ENCODE data around the gene REST. TPM values are rescaled to one million over a fixed set of nuclear protein-coding genes. Genes with fewer than 3 reads are reported as not detected.
A peak's percentile ranks its signal among the peaks of the same experiment; 100 is the strongest.

REST gene, protein sequence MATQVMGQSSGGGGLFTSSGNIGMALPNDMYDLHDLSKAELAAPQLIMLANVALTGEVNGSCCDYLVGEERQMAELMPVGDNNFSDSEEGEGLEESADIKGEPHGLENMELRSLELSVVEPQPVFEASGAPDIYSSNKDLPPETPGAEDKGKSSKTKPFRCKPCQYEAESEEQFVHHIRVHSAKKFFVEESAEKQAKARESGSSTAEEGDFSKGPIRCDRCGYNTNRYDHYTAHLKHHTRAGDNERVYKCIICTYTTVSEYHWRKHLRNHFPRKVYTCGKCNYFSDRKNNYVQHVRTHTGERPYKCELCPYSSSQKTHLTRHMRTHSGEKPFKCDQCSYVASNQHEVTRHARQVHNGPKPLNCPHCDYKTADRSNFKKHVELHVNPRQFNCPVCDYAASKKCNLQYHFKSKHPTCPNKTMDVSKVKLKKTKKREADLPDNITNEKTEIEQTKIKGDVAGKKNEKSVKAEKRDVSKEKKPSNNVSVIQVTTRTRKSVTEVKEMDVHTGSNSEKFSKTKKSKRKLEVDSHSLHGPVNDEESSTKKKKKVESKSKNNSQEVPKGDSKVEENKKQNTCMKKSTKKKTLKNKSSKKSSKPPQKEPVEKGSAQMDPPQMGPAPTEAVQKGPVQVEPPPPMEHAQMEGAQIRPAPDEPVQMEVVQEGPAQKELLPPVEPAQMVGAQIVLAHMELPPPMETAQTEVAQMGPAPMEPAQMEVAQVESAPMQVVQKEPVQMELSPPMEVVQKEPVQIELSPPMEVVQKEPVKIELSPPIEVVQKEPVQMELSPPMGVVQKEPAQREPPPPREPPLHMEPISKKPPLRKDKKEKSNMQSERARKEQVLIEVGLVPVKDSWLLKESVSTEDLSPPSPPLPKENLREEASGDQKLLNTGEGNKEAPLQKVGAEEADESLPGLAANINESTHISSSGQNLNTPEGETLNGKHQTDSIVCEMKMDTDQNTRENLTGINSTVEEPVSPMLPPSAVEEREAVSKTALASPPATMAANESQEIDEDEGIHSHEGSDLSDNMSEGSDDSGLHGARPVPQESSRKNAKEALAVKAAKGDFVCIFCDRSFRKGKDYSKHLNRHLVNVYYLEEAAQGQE
- total RNA-seq (10 to 100 TPM; 12.5 to 28.9 (median 16.0) TPM), polyA plus RNA-seq (1 to 10 TPM; 2.7 to 2.8 TPM)

DNA sequence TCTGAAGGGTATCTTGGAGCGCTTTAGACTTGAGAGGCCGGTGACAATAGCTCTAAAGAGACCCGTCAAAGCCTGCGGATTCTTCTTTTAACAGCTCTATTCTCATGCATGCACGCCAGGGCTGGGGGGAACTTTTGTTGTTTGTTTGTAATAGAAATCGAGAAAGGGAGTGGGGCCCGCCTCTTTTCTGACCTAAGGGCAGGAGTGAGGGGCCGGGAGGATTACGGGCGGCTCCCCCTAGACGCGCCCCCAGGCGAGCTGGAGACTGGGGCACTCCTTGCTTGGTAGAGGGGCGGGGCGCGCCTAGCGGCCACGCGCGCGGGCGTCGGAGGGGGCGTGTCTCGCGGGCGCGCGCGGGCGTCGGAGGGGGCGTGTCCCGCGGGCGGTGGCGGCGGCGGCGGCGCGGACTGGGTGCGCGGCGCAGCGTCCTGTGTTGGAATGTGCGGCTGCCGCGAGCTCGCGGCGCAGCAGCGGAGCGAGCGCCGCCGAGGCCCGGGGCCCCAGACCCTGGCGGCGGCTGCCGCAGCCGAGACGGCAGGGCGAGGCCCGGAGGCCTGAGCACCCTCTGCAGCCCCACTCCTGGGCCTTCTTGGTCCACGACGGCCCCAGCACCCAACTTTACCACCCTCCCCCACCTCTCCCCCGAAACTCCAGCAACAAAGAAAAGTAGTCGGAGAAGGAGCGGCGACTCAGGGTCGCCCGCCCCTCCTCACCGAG lies at the start of gene REST:
TSS of gene REST (plus strand) at position 412 of the 717 bp plus-strand sequence. CDS start 2,739 bp downstream, outside the sequence.
- TF ChIP-seq, protein P1, sequence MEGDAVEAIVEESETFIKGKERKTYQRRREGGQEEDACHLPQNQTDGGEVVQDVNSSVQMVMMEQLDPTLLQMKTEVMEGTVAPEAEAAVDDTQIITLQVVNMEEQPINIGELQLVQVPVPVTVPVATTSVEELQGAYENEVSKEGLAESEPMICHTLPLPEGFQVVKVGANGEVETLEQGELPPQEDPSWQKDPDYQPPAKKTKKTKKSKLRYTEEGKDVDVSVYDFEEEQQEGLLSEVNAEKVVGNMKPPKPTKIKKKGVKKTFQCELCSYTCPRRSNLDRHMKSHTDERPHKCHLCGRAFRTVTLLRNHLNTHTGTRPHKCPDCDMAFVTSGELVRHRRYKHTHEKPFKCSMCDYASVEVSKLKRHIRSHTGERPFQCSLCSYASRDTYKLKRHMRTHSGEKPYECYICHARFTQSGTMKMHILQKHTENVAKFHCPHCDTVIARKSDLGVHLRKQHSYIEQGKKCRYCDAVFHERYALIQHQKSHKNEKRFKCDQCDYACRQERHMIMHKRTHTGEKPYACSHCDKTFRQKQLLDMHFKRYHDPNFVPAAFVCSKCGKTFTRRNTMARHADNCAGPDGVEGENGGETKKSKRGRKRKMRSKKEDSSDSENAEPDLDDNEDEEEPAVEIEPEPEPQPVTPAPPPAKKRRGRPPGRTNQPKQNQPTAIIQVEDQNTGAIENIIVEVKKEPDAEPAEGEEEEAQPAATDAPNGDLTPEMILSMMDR (IDR thresholded peaks at IDR 0.05), result no peak
- Histone ChIP-seq H3K9me3 (no peaks in the 10 kb centered on the region), H3K36me3 (no peaks in the 10 kb centered on the region), H3K27me3 (no peaks in the 10 kb centered on the region), H3K4me3 (peak within 1 kb of the TSS; percentile 83 to 100 (median 96)), H3K4me1 (peaks cover 0 to 20% (median 16%) of the 10 kb centered on the region in 3 donors), H3K27ac (peak within 1 kb of the TSS; percentile 85 to 94 (median 91))
- DNase-seq (peak; percentile 73 to 94 (median 84)), FAIRE-seq (no peak), ATAC-seq (peak; percentile 81 to 89 (median 82))
- WGBS, 2 donors, result 0% methylated on average over 33 to 74 of the region's 74 CpGs
- intact Hi-C loops (cut with DNase I), result no loop called here

DNA sequence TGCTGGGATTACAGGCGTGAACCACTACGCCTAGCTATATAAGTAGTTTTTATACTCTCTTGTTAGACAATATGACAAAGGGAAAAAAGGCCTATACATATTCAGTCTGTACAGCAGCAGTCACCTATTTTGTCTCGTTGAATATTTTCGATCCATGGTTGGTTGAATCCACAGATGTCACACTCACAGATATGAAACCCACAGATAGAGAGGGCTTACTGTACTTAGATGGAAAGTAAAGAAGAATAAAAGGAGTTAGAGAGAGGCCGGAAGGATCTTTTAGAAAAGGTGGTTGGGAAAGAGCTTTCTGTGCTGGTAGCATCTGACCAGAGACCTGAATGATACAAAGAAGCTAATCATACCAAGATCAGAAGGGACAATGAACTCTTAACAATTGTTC lies 47.9 kb upstream of the REST start:
- TF ChIP-seq, protein P1 (IDR thresholded peaks at IDR 0.05), result no peak
- Histone ChIP-seq H3K4me3 (no peak overlapping the region), H3K36me3 (no peaks in the 10 kb centered on the region), H3K9me3 (no peaks in the 10 kb centered on the region), H3K4me1 (no peaks in the 10 kb centered on the region), H3K27ac (no peak overlapping the region), H3K27me3 (no peaks in the 10 kb centered on the region)
- intact Hi-C loops (cut with DNase I), result no loop called here
- FAIRE-seq, result no peak
- WGBS, 2 donors, result 92 to 93% methylated on average over 5 of the region's 5 CpGs
- no peak for DNase-seq
- ATAC-seq, result no peak

DNA sequence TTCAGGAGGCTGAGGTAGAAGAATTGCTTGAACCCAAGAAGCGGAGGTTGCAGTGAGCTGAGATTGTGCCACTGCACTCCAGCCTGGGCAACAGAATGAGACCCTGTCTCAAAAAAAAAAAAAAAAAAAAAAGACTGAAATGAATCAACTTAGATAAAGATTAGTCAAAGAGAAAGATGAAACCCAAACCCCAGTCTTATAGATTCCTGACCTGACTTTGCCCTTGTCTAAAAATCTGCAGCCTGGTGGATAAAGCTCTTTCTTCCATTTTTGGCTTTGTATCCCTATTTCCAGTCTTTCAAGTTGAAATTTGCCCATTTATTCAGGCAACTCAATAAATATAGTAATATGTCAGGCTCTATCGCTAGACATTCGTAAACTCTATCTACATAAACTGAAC lies 46.9 kb upstream of the REST start:
- 78 to 89% methylated on average over 3 of the region's 3 CpGs for WGBS, 2 donors
- FAIRE-seq, result no peak
- H3K9me3 ChIP-seq, result no peaks in the 10 kb centered on the region
- no peak for ATAC-seq
- H3K4me1 ChIP-seq, result no peaks in the 10 kb centered on the region
- DNase-seq, result no peak
- TF ChIP-seq, protein P1 (IDR thresholded peaks at IDR 0.05), result no peak
- no peak overlapping the region for H3K27ac ChIP-seq
- H3K27me3 ChIP-seq, result no peaks in the 10 kb centered on the region
- no peaks in the 10 kb centered on the region for H3K36me3 ChIP-seq
- intact Hi-C loops (cut with DNase I), result no loop called here
- H3K4me3 ChIP-seq, result no peak overlapping the region

DNA sequence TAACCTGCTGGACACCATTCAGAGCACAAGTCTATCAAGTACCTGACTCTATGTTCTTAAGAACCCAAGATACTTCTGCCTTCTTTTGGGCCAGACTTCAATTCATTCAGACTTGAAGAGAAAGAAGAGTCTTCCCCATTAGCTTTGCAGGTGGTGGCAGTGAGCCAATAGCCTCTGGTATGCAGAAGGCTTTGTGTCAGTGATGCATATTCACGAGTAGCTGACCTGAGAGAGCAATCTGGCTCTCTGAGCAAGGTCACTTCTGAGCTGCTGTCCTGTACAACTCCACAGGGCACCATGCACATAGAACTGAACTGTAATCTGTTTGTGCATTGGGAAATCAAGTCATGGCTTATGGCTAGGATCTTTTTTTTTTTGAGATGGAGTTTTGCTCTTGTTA lies 46.3 kb upstream of the REST start:
- Histone ChIP-seq H3K4me1 (no peaks in the 10 kb centered on the region), H3K9me3 (no peaks in the 10 kb centered on the region), H3K27me3 (no peaks in the 10 kb centered on the region), H3K4me3 (no peak overlapping the region), H3K27ac (no peak overlapping the region), H3K36me3 (no peaks in the 10 kb centered on the region)
- FAIRE-seq (no peak), DNase-seq (no peak), ATAC-seq (no peak)
- TF ChIP-seq, protein P1 (IDR thresholded peaks at IDR 0.05), result no peak
- WGBS, 2 donors, result 22 to 35% methylated on average over 1 of the region's 1 CpG
- intact Hi-C loops (cut with DNase I), result no loop called here

All from pancreas (tissue), 10 donors.